HG03175 (cell line): Measurements from ENCODE around the gene KRTAP1-3.
"Not testable (repeated sequence)": the region's sequence is repeated elsewhere in the genome, so short reads cannot be mapped to it uniquely, and the experiment has no call there.

Experiments used
- ATAC-seq: cut with Tn5 transposase; IDR thresholded peaks from one replicate; pipeline ENCODE4 v1.9.1; 2021; ENCODE audit warnings: mild to moderate bottlenecking, moderate library complexity; ENCODE audit not compliant: unreplicated experiment

Gene KRTAP1-3

GRCh38 chr17:41012326-41013120 is 22.2 kb downstream of the KRTAP1-3 start:
- ATAC-seq: no peak

DNA sequence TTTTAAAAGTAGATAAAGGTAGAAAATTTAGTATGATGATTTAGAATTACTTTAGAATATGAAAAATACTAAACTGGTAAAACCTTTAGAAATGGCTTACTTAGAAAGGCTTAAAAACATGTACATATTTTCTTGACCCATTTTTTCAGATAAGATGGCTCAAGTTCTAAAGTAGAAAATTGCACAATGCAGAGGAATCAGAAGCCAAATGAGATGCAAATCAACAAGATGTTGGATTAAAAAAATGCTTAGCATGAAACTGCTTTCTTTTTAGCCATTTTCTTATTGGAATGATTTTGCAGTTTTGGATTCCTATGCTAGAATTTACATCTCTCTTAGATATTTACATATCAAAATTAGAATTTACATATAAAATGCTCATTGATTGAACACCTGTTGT is 24.2 kb downstream of the KRTAP1-3 start:
- ATAC-seq: no peak

DNA sequence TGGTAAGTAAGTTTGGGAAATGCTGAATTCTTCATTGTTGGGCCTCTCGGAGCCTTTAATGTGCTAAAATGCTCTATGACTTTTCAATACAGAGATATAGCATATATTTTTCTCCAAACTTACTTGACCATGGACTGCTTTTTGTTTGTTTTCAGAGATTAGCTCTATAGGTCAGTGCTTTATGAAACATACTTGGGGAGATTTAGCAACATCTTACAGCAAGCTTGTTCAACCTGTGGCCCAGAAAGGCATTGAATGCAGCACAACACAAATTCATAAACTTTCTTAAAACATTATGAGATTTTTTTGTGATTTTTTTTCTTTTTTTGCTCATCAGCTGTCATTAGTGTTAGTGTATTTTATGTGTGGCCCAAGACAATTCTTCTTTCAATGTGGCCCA is 24.7 kb downstream of the KRTAP1-3 start:
- no peak for ATAC-seq

- no peak for ATAC-seq
Observed at GRCh38 chr17:41009301-41009760, 25.3 kb downstream of the KRTAP1-3 start.

DNA sequence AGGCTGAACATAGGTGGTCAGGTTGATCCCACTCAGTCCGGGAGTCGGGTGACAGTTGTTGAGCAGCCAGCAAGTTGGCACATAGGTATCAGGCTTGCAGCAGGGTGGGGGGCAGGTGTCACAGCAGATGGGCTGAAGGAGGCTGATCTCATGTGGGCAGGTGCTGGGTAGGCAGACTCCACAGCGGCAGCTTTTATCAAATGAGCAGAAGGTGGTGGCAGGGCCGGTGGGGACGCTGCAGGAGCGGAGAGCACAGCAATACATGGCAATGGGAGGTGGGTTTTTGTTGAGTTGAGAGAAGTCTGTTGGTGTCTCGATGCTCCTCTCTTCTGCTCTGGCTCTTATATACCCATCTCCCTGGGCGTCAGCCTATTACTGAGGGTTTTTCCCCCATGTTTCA is 25.9 kb downstream of the KRTAP1-3 start, which contains the start of gene KRTAP3-1:
KRTAP3-1 (minus strand) TSS at position 318 of the 400 bp plus-strand sequence; CDS start at position 264, 54 bp downstream.
- no peak for ATAC-seq

DNA sequence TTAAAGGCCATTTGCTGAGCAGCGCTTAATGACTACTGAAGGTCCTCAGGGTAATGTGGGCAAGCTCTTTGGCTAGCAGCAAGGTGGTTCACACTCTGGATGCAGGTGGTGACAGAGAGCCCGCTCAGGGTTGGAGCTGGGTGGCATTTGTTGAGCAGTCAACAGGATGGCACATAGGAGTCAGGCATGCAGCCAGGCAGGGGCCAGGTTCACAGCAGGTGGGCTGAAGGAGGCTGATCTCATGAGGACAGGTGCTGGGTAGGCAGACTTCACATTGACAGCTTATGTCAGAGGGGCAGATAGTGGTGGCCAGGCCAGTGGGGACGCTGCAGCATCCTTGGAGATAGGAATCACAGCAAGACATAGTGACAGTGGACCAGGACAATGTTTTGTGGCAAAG is 30.3 kb downstream of the KRTAP1-3 start:
- ATAC-seq: no peak

- no peak for ATAC-seq
Observed at GRCh38 chr17:41003926-41004325, 30.7 kb downstream of the KRTAP1-3 start.

DNA sequence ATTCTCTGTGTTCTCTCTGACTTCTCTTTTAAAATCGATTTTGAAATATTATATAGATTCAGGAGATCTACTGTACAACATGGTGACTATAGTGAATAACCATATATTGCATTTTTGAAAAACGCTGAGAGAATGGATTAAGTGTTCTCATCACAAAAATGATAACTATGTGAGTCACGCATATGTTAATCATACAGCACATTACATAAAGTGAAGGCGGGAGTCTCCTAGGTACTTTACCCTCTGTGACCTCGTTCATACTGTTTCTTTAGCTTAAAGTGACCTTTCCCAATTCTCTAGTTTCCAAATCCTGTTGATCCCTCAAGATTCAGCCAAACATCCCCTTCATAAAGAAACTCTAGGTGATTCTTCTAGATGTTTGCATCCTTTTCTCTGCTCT is 31.9 kb downstream of the KRTAP1-3 start:
- ATAC-seq: no peak

DNA sequence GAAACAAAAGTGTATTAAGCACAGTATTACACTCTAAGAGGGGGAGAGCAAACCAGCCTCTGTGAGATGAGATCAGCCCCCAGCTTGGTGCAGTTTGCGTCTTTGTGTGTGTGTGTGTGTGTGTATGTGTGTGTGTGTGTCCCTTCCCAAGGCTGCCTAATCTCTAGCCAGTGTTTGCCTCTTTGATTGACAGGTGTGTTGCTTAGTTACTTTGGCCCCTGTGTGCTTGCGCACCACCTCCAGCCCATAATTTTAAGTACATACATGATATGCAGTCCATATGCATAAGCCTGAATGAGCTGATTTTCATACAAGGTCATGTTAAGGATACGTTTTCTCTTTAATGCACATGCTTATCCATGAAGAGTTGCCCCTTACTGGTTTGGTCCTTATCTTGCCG is 32.9 kb downstream of the KRTAP1-3 start:
- ATAC-seq: no peak

DNA sequence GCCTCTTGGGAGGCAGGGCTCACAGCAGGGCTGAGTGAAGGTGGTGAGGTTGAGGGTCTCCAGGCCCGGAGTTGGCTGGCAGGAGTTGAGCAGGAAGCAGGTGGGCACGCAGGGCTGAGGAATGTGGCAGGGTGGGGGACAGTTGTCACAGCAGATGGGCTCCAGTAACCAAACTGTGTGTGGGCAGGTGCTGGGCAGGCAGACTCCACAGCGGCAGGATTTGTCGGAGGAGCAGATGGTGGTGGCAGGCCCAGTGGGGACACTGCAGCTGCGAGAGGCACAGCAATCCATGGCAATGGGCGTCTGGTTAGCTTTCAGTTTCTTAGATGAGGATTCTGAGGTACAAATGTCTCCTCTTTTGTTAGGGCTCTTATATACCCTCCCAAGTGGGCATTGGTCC is 35.1 kb downstream of the KRTAP1-3 start, which contains the start of gene KRTAP3-2:
KRTAP3-2 (minus strand) TSS at position 344 of the 400 bp plus-strand sequence; CDS start at position 291, 53 bp downstream.
- not testable (repeated sequence) for ATAC-seq

DNA sequence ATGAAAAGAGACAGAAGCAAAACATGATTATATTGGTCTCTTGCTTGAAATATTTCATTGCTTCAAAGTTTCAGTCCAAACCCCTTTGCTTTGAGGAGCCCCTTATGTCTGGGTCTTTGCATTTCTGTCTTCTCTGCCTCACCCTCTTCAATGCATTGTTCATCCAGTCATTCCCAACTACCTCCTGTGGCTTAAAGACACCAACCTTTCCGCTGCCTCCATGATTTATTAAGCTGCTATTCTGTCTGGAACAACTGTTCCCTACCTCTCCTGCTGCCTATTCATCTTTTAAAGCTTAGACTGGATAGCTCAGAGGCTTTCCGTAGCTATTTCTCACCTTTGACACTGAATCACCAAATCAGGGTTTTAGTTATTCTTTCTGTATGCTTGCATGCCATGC is 37.3 kb downstream of the KRTAP1-3 start:
- ATAC-seq: no peak

GRCh38 chr17:40996829-40997228 is 37.8 kb downstream of the KRTAP1-3 start:
- no peak for ATAC-seq

- no peak for ATAC-seq
Observed at GRCh38 chr17:40995116-40995515, 39.6 kb downstream of the KRTAP1-3 start.

DNA sequence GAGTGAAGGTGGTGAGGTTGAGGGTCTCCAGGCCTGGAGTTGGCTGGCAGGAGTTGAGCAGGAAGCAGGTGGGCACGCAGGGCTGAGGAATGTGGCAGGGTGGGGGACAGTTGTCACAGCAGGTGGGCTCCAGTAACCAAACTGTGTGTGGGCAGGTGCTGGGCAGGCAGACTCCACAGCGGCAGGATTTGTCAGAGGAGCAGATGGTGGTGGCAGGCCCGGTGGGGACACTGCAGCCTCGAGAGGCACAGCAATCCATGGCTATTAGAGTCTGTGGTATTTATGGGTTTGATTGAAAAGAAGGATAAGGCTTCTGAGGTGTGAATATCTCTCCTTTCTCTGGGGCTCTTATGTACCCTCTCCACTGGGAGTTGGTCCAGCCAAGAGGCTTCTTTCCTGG is 40.8 kb downstream of the KRTAP1-3 start, which contains the start of gene KRTAP3-3:
KRTAP3-3 (minus strand) TSS at position 326 of the 400 bp plus-strand sequence; CDS start at position 259, 67 bp downstream.
- ATAC-seq: no peak

DNA sequence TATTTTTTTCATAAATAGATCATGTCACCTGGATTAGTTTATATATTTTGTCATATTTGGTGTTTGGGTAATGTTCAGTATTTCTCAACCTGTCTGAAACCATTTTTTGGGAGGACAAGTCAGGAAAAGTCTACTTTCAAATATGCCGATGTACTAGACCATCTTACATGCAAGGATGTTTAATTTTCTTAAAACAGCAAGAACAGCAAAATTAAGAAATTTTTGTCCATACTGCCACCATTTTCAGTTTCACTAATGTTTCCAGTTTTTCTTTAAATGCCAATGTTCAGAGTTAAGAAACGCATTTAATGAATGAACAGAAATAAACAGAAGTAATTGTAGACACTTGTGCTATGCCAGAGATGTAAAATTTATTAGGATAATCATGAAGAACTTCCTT is 41.6 kb downstream of the KRTAP1-3 start:
- no peak for ATAC-seq

DNA sequence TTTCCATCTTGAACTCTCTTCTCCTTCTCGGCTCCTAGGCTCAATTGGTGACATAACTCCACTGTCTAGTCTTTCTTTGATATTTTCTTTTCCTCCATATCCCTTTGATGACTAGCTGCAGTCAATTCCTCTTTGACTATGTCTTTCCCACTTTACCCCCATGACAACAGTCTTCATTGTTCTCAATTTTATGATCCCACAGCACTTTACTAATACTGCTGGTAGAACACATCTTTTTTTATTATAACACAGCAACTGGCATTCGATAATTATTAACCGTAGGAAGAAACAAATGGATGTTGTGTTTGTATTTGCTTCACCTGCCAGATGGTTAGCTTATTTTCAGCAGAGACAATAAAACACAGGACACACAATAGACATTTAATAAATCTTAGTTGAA is 42.0 kb downstream of the KRTAP1-3 start:
- no peak for ATAC-seq

DNA sequence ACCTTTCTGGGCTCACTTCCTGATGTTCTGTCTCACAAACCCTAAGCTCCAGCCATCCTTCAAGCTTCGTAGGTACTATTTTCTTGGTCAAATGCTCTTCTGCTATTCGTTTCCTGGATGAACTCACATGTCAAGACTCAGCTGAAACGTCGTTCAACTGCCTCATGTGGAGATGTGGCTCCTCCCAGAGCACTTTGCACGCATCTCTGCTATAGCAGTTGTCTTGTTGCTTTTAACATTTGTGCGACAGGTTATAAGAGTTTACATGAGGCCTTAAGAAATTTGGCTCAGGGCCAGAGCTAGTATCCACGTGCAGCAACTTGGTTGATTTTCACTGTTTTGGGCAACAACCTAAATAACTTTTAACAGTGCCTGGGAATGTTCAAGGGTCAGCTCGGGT is 47.8 kb downstream of the KRTAP1-3 start:
- ATAC-seq: no peak

DNA sequence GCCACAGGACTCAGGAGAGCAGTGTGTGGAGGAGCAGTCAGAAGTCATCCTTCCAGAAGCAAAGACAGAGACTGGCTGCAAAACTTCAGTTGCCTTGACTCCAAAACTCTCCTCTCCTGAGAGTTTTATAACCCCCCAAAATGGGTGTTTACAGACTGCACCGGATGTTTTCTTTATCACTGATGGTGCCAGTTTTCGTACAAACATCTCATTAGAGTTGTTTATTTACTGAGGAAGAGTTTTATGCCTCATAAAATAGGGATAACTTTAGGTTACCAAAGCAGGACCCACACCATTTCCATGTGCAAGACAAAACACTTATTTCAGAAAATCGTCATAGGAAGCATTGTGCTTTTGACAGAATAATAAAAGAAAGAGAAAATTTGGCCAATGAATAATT is 50.4 kb downstream of the KRTAP1-3 start, which contains the start of gene KRT40:
KRT40 (minus strand) TSS at position 101 of the 400 bp plus-strand sequence; CDS start at position 48, 53 bp downstream.
- no peak for ATAC-seq
